ENCODE data around the gene PRKCA. TPM values are rescaled to one million over a fixed set of nuclear protein-coding genes. Genes with fewer than 3 reads are reported as not detected.

PRKCA gene
- total RNA-seq, 4 donors from 2014 or later = 24.5 to 61.9 (median 40.8) TPM

GRCh38 chr17:66655461-66655860, 353.0 kb downstream of the PRKCA start:
- TF ChIP-seq POLR2A (IDR thresholded peaks at IDR 0.05; ENCODE audit: low read depth) (no peak), CTCF (IDR thresholded peaks at IDR 0.05) (no peak), EP300 (IDR thresholded peaks at IDR 0.05) (no peak), POLR2AphosphoS5 (IDR thresholded peaks at IDR 0.05) (no peak)
- no peaks in the 10 kb centered on the region for H3K36me3 ChIP-seq
- peaks cover 0 to 5% (median 0%) of the 10 kb centered on the region in 4 donors for H3K4me1 ChIP-seq
- intact Hi-C loops (cut with DNase I) = no loop called here
- no peak overlapping the region for H3K4me3 ChIP-seq
- no peak for DNase-seq (ENCODE audit: extremely low spot score)
- H3K27me3 ChIP-seq = no peaks in the 10 kb centered on the region
- H3K9me3 ChIP-seq = no peaks in the 10 kb centered on the region
- no peak overlapping the region for H3K27ac ChIP-seq (replicated peaks in 1 of 4)
- 94% methylated on average over 2 of the region's 2 CpGs for WGBS

- no peak for DNase-seq (ENCODE audit: extremely low spot score)
- peaks cover 0 to 5% (median 0%) of the 10 kb centered on the region in 4 donors for H3K4me1 ChIP-seq
- TF ChIP-seq EP300 (IDR thresholded peaks at IDR 0.05) (no peak), CTCF (IDR thresholded peaks at IDR 0.05) (no peak), POLR2AphosphoS5 (IDR thresholded peaks at IDR 0.05) (no peak), POLR2A (IDR thresholded peaks at IDR 0.05; ENCODE audit: low read depth) (no peak)
- H3K36me3 ChIP-seq = no peaks in the 10 kb centered on the region
- 77% methylated on average over 4 of the region's 4 CpGs for WGBS
- intact Hi-C loops (cut with DNase I) = no loop called here
- H3K27ac ChIP-seq (replicated peaks in 1 of 4) = no peak overlapping the region
- H3K9me3 ChIP-seq = no peaks in the 10 kb centered on the region
- no peaks in the 10 kb centered on the region for H3K27me3 ChIP-seq
- H3K4me3 ChIP-seq = no peak overlapping the region
These were observed 353.4 kb downstream of the PRKCA start for GRCh38 chr17:66655861-66656260.

- Histone ChIP-seq H3K27me3 (no peaks in the 10 kb centered on the region), H3K4me3 (no peak overlapping the region), H3K36me3 (no peaks in the 10 kb centered on the region), H3K27ac (replicated peaks in 1 of 4) (no peak overlapping the region), H3K9me3 (no peaks in the 10 kb centered on the region), H3K4me1 (peaks cover 0 to 12% (median 5%) of the 10 kb centered on the region in 4 donors)
- TF ChIP-seq EP300 (IDR thresholded peaks at IDR 0.05) = no peak
- no peak for TF ChIP-seq CTCF (IDR thresholded peaks at IDR 0.05)
- no peak for TF ChIP-seq POLR2A (IDR thresholded peaks at IDR 0.05; ENCODE audit: low read depth)
- TF ChIP-seq POLR2AphosphoS5 (IDR thresholded peaks at IDR 0.05) = no peak
- no peak for DNase-seq (ENCODE audit: extremely low spot score)
- intact Hi-C loops (cut with DNase I) = no loop called here
- WGBS = 77% methylated on average over 13 of the region's 13 CpGs
These were observed 359.2 kb downstream of the PRKCA start for GRCh38 chr17:66661411-66662256.

GRCh38 chr17:66662496-66662895, 360.1 kb downstream of the PRKCA start:
- no peaks in the 10 kb centered on the region for H3K27me3 ChIP-seq
- H3K9me3 ChIP-seq = no peaks in the 10 kb centered on the region
- H3K4me1 ChIP-seq = peaks cover 0 to 12% (median 5%) of the 10 kb centered on the region in 4 donors
- no peaks in the 10 kb centered on the region for H3K36me3 ChIP-seq
- DNase-seq (ENCODE audit: extremely low spot score) = no peak
- intact Hi-C loops (cut with DNase I) = no loop called here
- H3K4me3 ChIP-seq = no peak overlapping the region
- WGBS = 88% methylated on average over 5 of the region's 5 CpGs
- TF ChIP-seq POLR2A (IDR thresholded peaks at IDR 0.05; ENCODE audit: low read depth) = no peak
- no peak for TF ChIP-seq POLR2AphosphoS5 (IDR thresholded peaks at IDR 0.05)
- TF ChIP-seq EP300 (IDR thresholded peaks at IDR 0.05) = no peak
- no peak for TF ChIP-seq CTCF (IDR thresholded peaks at IDR 0.05)
- no peak overlapping the region for H3K27ac ChIP-seq (replicated peaks in 1 of 4)
